ENCODE results near the gene CSGALNACT2.
A peak's percentile ranks its signal among the peaks of the same experiment; 100 is the strongest.
"Not testable (repeated sequence)": the region's sequence is repeated elsewhere in the genome, so short reads cannot be mapped to it uniquely, and the experiment has no call there.

Gene CSGALNACT2, protein sequence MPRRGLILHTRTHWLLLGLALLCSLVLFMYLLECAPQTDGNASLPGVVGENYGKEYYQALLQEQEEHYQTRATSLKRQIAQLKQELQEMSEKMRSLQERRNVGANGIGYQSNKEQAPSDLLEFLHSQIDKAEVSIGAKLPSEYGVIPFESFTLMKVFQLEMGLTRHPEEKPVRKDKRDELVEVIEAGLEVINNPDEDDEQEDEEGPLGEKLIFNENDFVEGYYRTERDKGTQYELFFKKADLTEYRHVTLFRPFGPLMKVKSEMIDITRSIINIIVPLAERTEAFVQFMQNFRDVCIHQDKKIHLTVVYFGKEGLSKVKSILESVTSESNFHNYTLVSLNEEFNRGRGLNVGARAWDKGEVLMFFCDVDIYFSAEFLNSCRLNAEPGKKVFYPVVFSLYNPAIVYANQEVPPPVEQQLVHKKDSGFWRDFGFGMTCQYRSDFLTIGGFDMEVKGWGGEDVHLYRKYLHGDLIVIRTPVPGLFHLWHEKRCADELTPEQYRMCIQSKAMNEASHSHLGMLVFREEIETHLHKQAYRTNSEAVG

DNA sequence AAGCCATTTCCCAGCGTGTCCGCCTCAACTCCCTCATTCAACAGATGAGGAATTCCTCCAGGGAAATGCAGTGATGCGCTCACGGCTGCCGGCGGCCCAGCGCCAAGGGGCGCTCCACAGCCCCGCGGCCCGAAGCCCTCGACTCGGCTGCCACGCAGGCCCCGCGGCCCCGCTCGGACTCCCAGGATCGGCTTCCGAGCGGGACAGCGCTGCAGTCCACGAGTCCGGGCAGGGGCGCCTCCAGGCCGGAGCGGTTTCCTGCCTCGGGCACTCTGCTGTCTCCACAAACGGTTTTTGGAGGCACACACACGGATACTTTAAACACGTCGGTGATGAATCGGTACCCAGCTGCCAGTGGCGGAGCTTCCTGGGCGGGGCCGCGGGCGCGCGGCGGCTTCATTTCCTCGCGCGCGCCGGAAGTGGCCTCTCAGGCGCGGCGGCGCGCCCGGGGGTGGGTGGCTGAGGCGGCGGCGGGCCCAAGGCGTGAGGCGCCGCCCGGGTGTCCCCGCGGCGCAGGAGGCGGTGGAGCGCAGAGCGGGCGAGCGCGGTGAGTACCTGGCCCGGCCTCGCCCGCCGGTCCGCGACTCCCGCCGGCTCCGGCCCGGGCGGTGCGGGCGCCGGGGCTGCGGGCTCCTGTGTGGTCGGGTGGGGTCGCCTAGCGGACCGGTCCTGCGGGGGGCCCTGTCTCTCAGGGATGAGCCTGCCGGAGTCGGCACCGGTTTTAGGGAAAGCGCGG lies at the start of gene CSGALNACT2:
Gene CSGALNACT2, plus strand, starts transcription at position 425 of the 736 bp plus-strand sequence. CDS start 16,705 bp downstream, outside the sequence.
- TF ChIP-seq GATA1 (IDR thresholded peaks at IDR 0.05; ENCODE audit: low read depth, low read length), result no peak
- TF ChIP-seq POLR2A (IDR thresholded peaks at IDR 0.05; ENCODE audit: low read length), result peak; percentile 77
- peak; percentile 86 to 90 for DNase-seq

DNA sequence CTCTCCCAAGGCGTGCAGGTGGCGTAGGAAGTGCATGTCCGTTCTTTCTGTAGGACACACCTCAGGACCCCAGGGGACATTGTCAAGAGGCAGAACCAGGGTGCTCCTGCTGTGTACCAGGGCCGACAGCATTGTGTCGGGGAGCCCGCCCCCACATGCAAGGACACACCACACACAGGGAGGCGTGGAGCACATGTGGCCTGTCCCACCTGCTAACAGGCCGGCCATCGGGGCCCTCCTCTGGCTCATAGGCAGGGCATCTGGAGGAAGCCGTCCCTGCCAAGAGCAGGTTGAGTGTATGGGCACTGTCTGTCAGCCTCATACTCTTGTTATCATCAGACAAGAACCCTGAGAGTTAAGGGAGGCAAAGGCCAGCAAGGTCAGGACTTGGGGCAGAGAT lies 48.7 kb upstream of the CSGALNACT2 start:
- DNase-seq, result no peak
- TF ChIP-seq POLR2A (IDR thresholded peaks at IDR 0.05; ENCODE audit: low read length) (no peak), GATA1 (IDR thresholded peaks at IDR 0.05; ENCODE audit: low read depth, low read length) (no peak)

GRCh38 chr10:43090188-43090587 lies 48.1 kb upstream of the CSGALNACT2 start:
- no peak for DNase-seq
- no peak for TF ChIP-seq GATA1 (IDR thresholded peaks at IDR 0.05; ENCODE audit: low read depth, low read length)
- TF ChIP-seq POLR2A (IDR thresholded peaks at IDR 0.05; ENCODE audit: low read length), result no peak

DNA sequence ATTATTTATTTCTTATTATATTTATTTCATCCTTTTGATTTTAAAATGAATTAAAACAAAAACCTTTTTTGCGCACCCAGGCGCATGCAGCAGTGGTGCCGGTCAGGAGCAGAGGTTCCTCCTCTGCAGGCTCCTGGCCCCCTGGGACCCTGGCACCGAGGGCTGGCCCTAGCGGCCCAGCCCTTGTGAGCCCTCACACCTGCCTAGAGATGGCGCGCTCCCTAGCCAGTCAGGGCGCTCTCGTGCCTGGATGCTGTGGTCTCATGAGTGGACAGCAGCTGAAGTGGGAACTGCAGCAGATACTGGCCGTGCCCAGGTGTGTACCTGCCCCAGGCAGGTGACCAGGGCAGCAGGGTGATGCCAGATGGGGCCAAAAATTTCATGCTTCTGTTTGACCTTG lies 47.6 kb upstream of the CSGALNACT2 start:
- TF ChIP-seq GATA1 (IDR thresholded peaks at IDR 0.05; ENCODE audit: low read depth, low read length) (no peak), POLR2A (IDR thresholded peaks at IDR 0.05; ENCODE audit: low read length) (no peak)
- no peak for DNase-seq

DNA sequence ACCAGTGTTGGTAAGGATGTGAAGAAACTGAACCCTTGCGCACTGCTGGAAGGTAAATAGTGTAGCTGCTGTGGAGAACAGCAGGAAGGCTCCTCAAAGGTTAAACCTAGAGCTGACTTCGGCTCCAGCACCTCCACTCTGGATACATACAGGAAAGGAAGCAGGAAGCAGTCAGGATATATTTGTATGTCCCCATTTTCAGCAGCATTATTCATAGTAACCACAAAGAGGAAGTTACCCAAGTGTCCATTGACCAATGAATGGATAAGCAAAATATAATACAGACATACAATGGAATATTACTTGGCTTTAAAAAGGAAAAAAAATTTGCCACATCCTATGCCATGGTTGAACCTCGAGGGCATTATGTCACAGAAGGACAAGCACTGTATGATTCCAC lies 46.4 kb upstream of the CSGALNACT2 start:
- DNase-seq, result no peak
- TF ChIP-seq POLR2A (IDR thresholded peaks at IDR 0.05; ENCODE audit: low read length) (no peak), GATA1 (IDR thresholded peaks at IDR 0.05; ENCODE audit: low read depth, low read length) (no peak)

GRCh38 chr10:43093423-43094076 lies 44.7 kb upstream of the CSGALNACT2 start:
- TF ChIP-seq GATA1 (IDR thresholded peaks at IDR 0.05; ENCODE audit: low read depth, low read length), result no peak
- TF ChIP-seq POLR2A (IDR thresholded peaks at IDR 0.05; ENCODE audit: low read length), result no peak
- no peak for DNase-seq

GRCh38 chr10:43094085-43094484 lies 44.2 kb upstream of the CSGALNACT2 start:
- no peak for TF ChIP-seq GATA1 (IDR thresholded peaks at IDR 0.05; ENCODE audit: low read depth, low read length)
- TF ChIP-seq POLR2A (IDR thresholded peaks at IDR 0.05; ENCODE audit: low read length), result no peak
- no peak for DNase-seq

DNA sequence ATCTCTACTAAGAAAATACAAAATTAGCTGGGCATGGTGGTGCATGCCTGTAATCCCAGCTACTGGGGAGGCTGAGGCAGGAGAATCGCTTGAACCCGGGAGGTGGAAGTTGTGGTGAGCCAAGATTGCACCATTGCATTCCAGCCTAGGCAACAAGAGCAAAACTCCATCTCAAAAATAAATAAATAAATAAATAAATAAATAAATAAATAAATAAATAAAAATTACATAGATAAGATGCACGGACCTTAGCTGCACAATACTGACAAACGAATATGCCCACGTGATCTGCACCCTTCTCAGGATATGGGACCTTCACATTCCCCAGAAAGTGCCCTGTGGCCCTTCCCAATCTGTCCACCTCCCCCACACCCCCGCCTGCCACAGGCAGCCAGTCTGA lies 38.9 kb upstream of the CSGALNACT2 start:
- DNase-seq, result not testable (repeated sequence)

GRCh38 chr10:43099928-43100327 lies 38.3 kb upstream of the CSGALNACT2 start:
- no peak for DNase-seq
- no peak for TF ChIP-seq POLR2A (IDR thresholded peaks at IDR 0.05; ENCODE audit: low read length)
- TF ChIP-seq GATA1 (IDR thresholded peaks at IDR 0.05; ENCODE audit: low read depth, low read length), result no peak

DNA sequence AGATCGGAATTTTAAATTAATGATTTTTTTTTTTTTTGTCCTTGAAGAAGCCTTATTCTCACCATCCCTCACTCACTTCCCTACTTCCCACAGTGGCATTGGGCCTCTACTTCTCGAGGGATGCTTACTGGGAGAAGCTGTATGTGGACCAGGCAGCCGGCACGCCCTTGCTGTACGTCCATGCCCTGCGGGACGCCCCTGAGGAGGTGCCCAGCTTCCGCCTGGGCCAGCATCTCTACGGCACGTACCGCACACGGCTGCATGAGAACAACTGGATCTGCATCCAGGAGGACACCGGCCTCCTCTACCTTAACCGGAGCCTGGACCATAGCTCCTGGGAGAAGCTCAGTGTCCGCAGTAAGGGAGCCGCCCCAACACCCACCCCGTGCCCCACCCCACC lies 37.9 kb upstream of the CSGALNACT2 start:
- no peak for DNase-seq
- TF ChIP-seq GATA1 (IDR thresholded peaks at IDR 0.05; ENCODE audit: low read depth, low read length), result no peak
- no peak for TF ChIP-seq POLR2A (IDR thresholded peaks at IDR 0.05; ENCODE audit: low read length)

GRCh38 chr10:43102063-43102828 lies 36.0 kb upstream of the CSGALNACT2 start:
- TF ChIP-seq GATA1 (IDR thresholded peaks at IDR 0.05; ENCODE audit: low read depth, low read length) (no peak), POLR2A (IDR thresholded peaks at IDR 0.05; ENCODE audit: low read length) (no peak)
- DNase-seq, result no peak

DNA sequence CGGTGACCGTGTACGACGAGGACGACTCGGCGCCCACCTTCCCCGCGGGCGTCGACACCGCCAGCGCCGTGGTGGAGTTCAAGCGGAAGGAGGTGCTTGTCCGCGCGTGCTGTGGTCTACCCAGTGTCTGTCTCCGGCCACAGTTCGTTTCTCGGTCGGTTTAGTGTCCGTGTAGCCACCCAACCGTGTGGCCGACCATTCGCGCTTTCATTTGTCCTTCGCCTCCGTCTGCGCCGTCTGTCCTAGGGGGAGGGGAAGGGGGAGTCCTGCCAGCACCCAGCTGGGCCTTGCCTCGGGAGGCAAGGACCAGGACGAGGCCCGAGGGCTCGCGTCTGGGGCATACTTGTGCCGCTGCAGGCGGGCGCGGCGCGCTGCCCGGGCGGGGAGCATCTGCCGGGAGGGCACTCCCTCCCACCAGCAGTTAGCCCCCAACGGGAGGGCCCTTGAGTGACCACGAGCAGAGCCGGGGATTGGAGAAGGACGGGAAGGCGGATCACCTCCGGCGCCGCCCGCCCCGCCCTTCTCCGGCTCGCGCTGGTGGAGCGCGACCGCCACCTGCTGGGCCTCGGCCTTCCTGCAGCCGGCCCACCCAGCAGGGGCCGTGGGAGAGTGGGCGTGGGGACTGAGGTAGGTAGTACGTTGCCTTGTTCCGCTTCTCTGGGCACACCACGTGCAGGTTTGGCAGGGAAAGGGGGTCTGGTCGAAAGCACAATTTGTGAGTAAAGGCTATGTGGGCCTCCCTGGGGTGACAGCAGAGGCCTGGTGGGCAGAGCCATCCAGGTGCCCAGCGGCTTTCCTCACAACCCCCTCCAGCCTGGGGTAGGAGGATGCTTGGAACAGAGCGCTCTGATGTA lies 32.9 kb upstream of the CSGALNACT2 start:
- peak; percentile 68 to 78 for DNase-seq
- TF ChIP-seq GATA1 (IDR thresholded peaks at IDR 0.05; ENCODE audit: low read depth, low read length) (no peak), POLR2A (IDR thresholded peaks at IDR 0.05; ENCODE audit: low read length) (no peak)

- DNase-seq, result no peak
- TF ChIP-seq GATA1 (IDR thresholded peaks at IDR 0.05; ENCODE audit: low read depth, low read length) (no peak), POLR2A (IDR thresholded peaks at IDR 0.05; ENCODE audit: low read length) (no peak)
Measured at GRCh38 chr10:43105956-43106229, 32.4 kb upstream of the CSGALNACT2 start.

Measured in erythroblast (primary cell).